CD4-positive, alpha-beta T cell (primary cell): ENCODE results near the gene USP9X. TPM values are rescaled to one million over a fixed set of nuclear protein-coding genes. Genes with fewer than 3 reads are reported as not detected.

ENCODE experiments used
- ATAC-seq: fragments of 200-7000 bp; cut with Tn5 transposase; one replicate; pipeline ENCODE4 v1.10.0; 2022; ENCODE audit warnings: mild to moderate bottlenecking; ENCODE audit not compliant: poor library complexity
- CTCF ChIA-PET: fragments of 350-600 bp; sonication (Branson Sonifier 250); formaldehyde crosslinking; loops from one replicate; lab custom pipeline; 2021; ENCODE audit warnings: antibody characterized with exemption, inconsistent platforms; lab: Charles Lee
- POLR2A ChIA-PET: fragments of 350-600 bp; sonication (Branson Sonifier 250); formaldehyde crosslinking; loops from one replicate; lab custom pipeline; 2021; ENCODE audit warnings: antibody characterized with exemption, inconsistent platforms; lab: Charles Lee
- DNase-seq, 14 experiments: peaks; one replicate each; pipeline ENCODE4 v3.0.0-alpha.2; 2013 to 2020; ENCODE audit warnings: mixed read lengths in 2 of 14
- H3K27ac ChIP-seq, 2 donors: one replicate each; pipeline versions ENCODE4 v1.5.1 to v1.7.0; 2013; ENCODE audit warnings: low read length in 2 of 2, low read depth in 1 of 2, mild to moderate bottlenecking in 1 of 2
- H3K27me3 ChIP-seq, 2 experiments: 1 replicate in 1 of 2; 2 replicates in 1 of 2; pipeline versions ENCODE4 v1.6.1 to v1.7.0; 2013; ENCODE audit warnings: low read length in 2 of 2, control low read depth in 1 of 2, mild to moderate bottlenecking in 1 of 2, moderate library complexity in 1 of 2; ENCODE audit not compliant: insufficient read depth in 2 of 2, control insufficient read depth in 1 of 2
- H3K36me3 ChIP-seq: one replicate; pipeline ENCODE4 v1.6.1; 2013; ENCODE audit warnings: low read length, control low read depth; ENCODE audit not compliant: insufficient read depth
- H3K4me1 ChIP-seq: one replicate; pipeline ENCODE4 v1.6.1; 2013; ENCODE audit warnings: low read length, control low read depth; ENCODE audit not compliant: insufficient read depth
- H3K4me3 ChIP-seq: one replicate; pipeline ENCODE4 v1.5.1; 2013; ENCODE audit warnings: mild to moderate bottlenecking, low read length, moderate library complexity
- H3K9me3 ChIP-seq, 2 experiments: 1 replicate in 1 of 2; 2 replicates in 1 of 2; pipeline versions ENCODE4 v1.6.1 to v1.7.0; 2013; ENCODE audit warnings: low read length in 2 of 2, mild to moderate bottlenecking in 2 of 2, control low read depth in 1 of 2, moderate library complexity in 1 of 2; ENCODE audit not compliant: control insufficient read depth in 1 of 2, insufficient read depth in 1 of 2
- H3K27ac Mint-ChIP-seq: one replicate; pipeline ENCODE4 v1.8.0; 2020; ENCODE audit warnings: mixed read lengths
- H3K27me3 Mint-ChIP-seq: one replicate; pipeline ENCODE4 v1.8.0; 2021; ENCODE audit warnings: mixed read lengths
- H3K36me3 Mint-ChIP-seq: one replicate; pipeline ENCODE4 v1.8.0; 2021; ENCODE audit warnings: low read depth, mixed read lengths
- H3K4me1 Mint-ChIP-seq: one replicate; pipeline ENCODE4 v1.8.0; 2021; ENCODE audit warnings: low read depth, mixed read lengths
- H3K4me3 Mint-ChIP-seq: one replicate; pipeline ENCODE4 v1.8.0; 2020; ENCODE audit warnings: mild to moderate bottlenecking, mixed read lengths
- H3K9me3 Mint-ChIP-seq: one replicate; pipeline ENCODE4 v1.8.0; 2020; ENCODE audit warnings: mixed read lengths
- CTCF ChIP-seq: fragments of 200-600 bp; IDR thresholded peaks from one replicate; pipeline ENCODE4 v1.8.0; 2022; ENCODE audit warnings: antibody characterized with exemption, mild to moderate bottlenecking
- intact Hi-C, 2 experiments: fragments of 100-400 bp; cut with DNase I in 1 of 2; cut with micrococcal nuclease in 1 of 2; formaldehyde crosslinking; loops; one replicate each; pipeline versions ENCODE4 v1.15.1 to v1.9.0; 2023 to 2025; cut with DNase I, micrococcal nuclease
- total RNA-seq, 174 experiments: library from RNA in 2 of 174; stranded (reverse) in 2 of 174; gene quantifications; one replicate each; pipeline ENCODE4 v1.2.3 and lab custom pipeline; 2021 to 2026

USP9X gene
- total RNA-seq, 2 experiments from 2014 or later: 70.4 to 74.8 TPM

DNA sequence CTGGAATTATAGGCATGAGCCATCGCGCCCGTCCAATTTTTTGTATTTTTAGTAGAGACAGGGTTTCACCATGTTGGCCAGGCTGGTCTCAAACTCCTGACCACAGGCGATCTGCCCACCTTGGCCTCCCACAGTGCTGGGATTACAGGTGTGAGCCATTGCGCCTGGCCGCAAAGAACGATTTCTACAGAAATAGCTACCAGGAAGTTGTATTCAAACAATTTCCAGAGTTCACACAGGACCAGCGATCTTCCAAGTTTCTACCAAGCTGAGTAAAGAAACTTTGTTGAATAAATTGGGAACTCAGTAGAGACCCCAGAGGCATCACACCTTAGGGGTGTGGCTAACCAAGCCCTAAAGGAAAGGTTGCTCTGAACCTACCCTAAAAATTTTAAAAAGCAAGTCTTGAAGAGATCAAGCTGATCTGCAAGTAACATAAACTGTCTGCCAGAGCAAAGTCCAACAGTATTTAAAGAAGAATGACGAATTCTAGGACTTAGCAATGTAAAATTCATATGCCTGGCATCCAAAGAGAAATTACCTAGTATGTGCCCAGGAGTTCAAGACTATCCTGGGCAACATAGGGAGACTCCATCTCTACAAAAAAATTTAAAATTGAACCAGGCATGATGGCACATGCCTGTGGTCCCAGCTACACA lies 48.4 kb upstream of the USP9X start:
- CTCF ChIA-PET: no interaction called here
- no peaks in the 10 kb centered on the region for H3K9me3 Mint-ChIP-seq
- TF ChIP-seq CTCF: no peak
- no peak overlapping the region for H3K4me3 ChIP-seq
- DNase-seq (no peak), ATAC-seq (no peak)
- no peaks in the 10 kb centered on the region for H3K27me3 Mint-ChIP-seq
- H3K4me3 Mint-ChIP-seq: no peak overlapping the region
- H3K9me3 ChIP-seq: no peaks in the 10 kb centered on the region
- POLR2A ChIA-PET: no interaction called here
- intact Hi-C loops: no loop called here
- no peaks in the 10 kb centered on the region for H3K4me1 ChIP-seq
- no peak overlapping the region for H3K27ac Mint-ChIP-seq
- no peaks in the 10 kb centered on the region for H3K36me3 ChIP-seq
- H3K4me1 Mint-ChIP-seq: no peaks in the 10 kb centered on the region
- H3K27ac ChIP-seq: no peak overlapping the region
- no peaks in the 10 kb centered on the region for H3K27me3 ChIP-seq
- no peaks in the 10 kb centered on the region for H3K36me3 Mint-ChIP-seq

GRCh38 chrX:41043196-41043595 lies 42.0 kb upstream of the USP9X start:
- no peak overlapping the region for H3K4me3 Mint-ChIP-seq
- no peaks in the 10 kb centered on the region for H3K36me3 ChIP-seq
- intact Hi-C loops: no loop called here
- no peaks in the 10 kb centered on the region for H3K27me3 Mint-ChIP-seq
- H3K9me3 ChIP-seq: no peaks in the 10 kb centered on the region
- no peaks in the 10 kb centered on the region for H3K4me1 ChIP-seq
- no peak overlapping the region for H3K27ac Mint-ChIP-seq
- no peak for TF ChIP-seq CTCF
- no peak for ATAC-seq
- H3K36me3 Mint-ChIP-seq: no peaks in the 10 kb centered on the region
- CTCF ChIA-PET: interaction anchor here (1.2 kb wide), 1 partner anchor 72 kb away, joined by 4 read pairs; no protein-coding TSS in a partner anchor
- POLR2A ChIA-PET: no interaction called here
- H3K9me3 Mint-ChIP-seq: no peaks in the 10 kb centered on the region
- H3K4me3 ChIP-seq: no peak overlapping the region
- no peak overlapping the region for H3K27ac ChIP-seq
- peaks cover 8% of the 10 kb centered on the region for H3K4me1 Mint-ChIP-seq
- no peak for DNase-seq
- no peaks in the 10 kb centered on the region for H3K27me3 ChIP-seq

DNA sequence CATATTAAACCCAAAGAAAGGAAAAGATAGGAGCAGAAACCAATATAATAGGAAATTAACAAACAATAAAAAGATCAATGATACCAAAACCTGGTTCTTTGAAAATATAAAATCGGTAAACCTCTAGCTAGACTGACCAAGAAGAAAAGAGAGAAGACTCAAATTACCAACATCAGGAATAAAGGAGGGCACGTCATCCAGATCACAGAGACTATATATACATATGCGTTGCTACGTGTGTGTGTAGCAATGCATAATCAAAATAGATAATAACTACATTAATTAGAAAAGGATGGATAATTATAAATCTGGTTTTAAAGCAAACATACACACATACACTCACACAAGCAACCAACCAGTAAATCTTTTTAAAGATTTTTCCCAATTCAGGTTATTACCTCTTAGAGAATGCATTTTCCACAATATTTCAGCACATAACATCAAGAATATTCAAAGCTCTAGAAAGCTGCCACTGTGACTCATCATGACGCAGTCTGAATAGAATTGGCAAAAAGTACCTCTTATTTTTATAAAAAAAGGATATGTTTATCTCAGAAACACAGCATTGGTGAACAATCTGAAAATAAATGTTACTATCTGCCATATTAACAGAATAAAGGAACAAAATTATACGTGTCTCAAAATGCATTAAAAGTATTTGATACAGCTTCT lies 41.4 kb upstream of the USP9X start:
- Mint-ChIP-seq H3K36me3 (no peaks in the 10 kb centered on the region), H3K4me1 (peaks cover 8% of the 10 kb centered on the region), H3K4me3 (no peak overlapping the region), H3K27ac (no peak overlapping the region), H3K9me3 (no peaks in the 10 kb centered on the region), H3K27me3 (no peaks in the 10 kb centered on the region)
- no peaks in the 10 kb centered on the region for H3K27me3 ChIP-seq
- intact Hi-C loops: no loop called here
- H3K27ac ChIP-seq: no peak overlapping the region
- H3K4me1 ChIP-seq: no peaks in the 10 kb centered on the region
- no peak for ATAC-seq
- no peaks in the 10 kb centered on the region for H3K9me3 ChIP-seq
- H3K4me3 ChIP-seq: no peak overlapping the region
- ChIA-PET POLR2A (no interaction called here), CTCF (interaction anchor here (1.2 kb wide), 1 partner anchor 71 kb away, joined by 4 read pairs; no protein-coding TSS in a partner anchor)
- TF ChIP-seq CTCF: no peak
- no peaks in the 10 kb centered on the region for H3K36me3 ChIP-seq
- DNase-seq: no peak
